Measurements from ENCODE around the gene DGCR6L.

Gene DGCR6L

DNA sequence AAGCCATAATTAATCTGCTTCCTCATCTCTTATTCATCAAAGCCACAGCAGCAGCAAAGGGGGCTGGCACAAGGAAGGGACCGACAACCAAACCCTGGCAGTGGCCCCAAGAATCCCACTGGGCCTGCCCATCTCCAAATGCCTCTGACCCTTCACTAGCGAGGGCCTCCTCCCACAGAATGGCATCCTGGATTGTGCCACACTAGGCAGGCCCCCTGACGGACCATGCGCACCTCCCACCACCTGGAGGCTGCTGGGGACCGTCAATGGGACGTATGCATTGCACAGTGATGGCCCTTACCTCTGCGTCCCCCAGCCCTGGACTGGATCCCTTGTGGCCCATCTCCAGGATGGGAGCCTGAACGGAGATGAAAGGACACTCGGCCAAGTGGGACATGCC lies 47.7 kb downstream of the DGCR6L start:
- TF ChIP-seq FOXP2 (optimal IDR thresholded peaks at IDR 0.05; ENCODE audit: borderline replicate concordance, extremely low read depth, extremely low read length, insufficient read depth) = no peak
- TF ChIP-seq SIN3A (IDR thresholded peaks at IDR 0.05; ENCODE audit: borderline replicate concordance, insufficient read depth, low read length) = no peak
- no peak for TF ChIP-seq REST (IDR thresholded peaks at IDR 0.05; ENCODE audit: insufficient read depth in 1 of 2, low read depth in 2 of 2, low read length in 2 of 2)
- no peak for TF ChIP-seq POLR2AphosphoS5 (IDR thresholded peaks at IDR 0.05; ENCODE audit: low read depth, low read length)

- TF ChIP-seq SIN3A (IDR thresholded peaks at IDR 0.05; ENCODE audit: borderline replicate concordance, insufficient read depth, low read length) (no peak), REST (IDR thresholded peaks at IDR 0.05; ENCODE audit: insufficient read depth in 1 of 2, low read depth in 2 of 2, low read length in 2 of 2) (no peak), FOXP2 (optimal IDR thresholded peaks at IDR 0.05; ENCODE audit: borderline replicate concordance, extremely low read depth, extremely low read length, insufficient read depth) (no peak), POLR2AphosphoS5 (IDR thresholded peaks at IDR 0.05; ENCODE audit: low read depth, low read length) (no peak), TAF1 (IDR thresholded peaks at IDR 0.05; ENCODE audit: borderline replicate concordance, insufficient read depth, low read length) (no peak)
Measured at GRCh38 chr22:20271114-20271994, 48.5 kb downstream of the DGCR6L start.

- TF ChIP-seq REST (IDR thresholded peaks at IDR 0.05; ENCODE audit: insufficient read depth in 1 of 2, low read depth in 2 of 2, low read length in 2 of 2) = peak; percentile 77 to 82
Measured at GRCh38 chr22:20270190-20271113, 49.4 kb downstream of the DGCR6L start.

DNA sequence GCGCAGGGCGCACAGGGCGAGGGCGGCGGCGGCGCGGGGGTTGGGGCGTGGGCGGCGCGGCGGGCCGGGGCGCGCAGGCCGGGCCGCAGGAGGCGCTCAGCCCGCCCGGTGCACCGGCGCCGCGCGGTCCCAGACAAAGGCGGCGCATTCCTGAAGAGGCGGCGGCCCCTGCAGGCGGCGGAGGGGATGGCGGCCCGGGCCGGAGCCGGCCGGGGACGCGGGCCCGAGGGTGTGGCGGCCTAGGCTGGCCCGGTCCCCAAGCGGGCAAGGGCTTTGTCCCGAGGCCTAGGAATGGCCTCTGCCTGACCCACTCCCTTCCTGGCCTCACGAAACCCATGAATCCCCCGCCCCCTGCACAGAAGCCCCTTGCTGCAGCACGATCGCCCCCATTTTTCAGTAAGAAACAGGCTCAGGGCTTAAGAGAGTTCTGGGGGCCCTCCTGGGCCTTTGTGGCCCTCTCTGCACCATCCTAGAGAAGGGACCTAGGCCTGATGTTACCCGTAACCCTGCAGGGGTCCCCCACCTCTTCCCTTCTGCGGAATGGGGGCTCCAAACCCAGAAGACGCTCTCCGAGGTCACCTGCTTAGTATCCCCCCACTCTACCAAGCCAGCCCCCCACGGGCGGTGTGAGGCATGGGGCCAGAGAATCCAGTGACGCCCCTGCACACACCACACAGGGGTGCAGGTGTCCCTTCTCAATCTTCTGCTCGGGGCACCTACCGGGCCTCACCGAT lies 51.4 kb downstream of the DGCR6L start, which contains the start of gene RTN4R:
RTN4R (minus strand) TSS at position 40 of the 734 bp plus-strand sequence. CDS start 226 bp downstream, outside the sequence.
- TF ChIP-seq TAF1 (IDR thresholded peaks at IDR 0.05; ENCODE audit: borderline replicate concordance, insufficient read depth, low read length) = no peak
- TF ChIP-seq REST (IDR thresholded peaks at IDR 0.05; ENCODE audit: insufficient read depth in 1 of 2, low read depth in 2 of 2, low read length in 2 of 2) = no peak
- no peak for TF ChIP-seq POLR2AphosphoS5 (IDR thresholded peaks at IDR 0.05; ENCODE audit: low read depth, low read length)
